Prostate gland (tissue), 2 donors: ENCODE results near the gene SH3D19.

Source experiments
- POLR2A ChIP-seq: fragments of 450-650 bp; IDR thresholded peaks from one replicate; pipeline ENCODE4 v1.6.1; 2016; ENCODE audit warnings: antibody characterized with exemption, mild to moderate bottlenecking
- TF ChIP-seq, protein P1 (sequence below), 4 experiments: fragments of 200-600 bp in 2 of 4; fragments of 450-650 bp in 2 of 4; sonication (generic) in 2 of 4; IDR thresholded peaks; 1 replicate in 3 of 4; 2 replicates in 1 of 4; pipeline ENCODE4 v1.5.1; 2016 to 2019; ENCODE audit warnings: antibody characterized with exemption in 4 of 4, mild to moderate bottlenecking in 2 of 4, moderate library complexity in 2 of 4

DNA sequence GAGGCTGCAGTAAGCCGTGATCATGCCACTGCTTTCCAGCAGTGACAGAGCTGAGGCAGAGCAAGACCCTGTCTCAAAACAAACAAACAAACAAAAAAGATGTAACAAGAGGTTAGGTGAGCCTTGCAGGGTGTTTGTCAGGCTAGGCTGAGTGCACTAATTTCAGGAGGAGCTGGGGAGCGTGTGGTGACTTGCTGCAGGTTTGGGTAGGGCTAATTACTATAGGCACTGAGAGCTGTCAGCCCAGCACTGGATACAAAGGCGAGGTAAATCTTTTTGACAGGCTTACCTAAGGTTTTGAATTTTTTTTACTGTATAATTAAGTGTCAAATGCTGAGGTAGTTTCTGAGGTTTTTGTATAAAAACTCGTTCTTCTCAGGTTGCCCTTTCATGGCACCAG is 29.8 kb upstream of the SH3D19 start:
- TF ChIP-seq, protein P1, sequence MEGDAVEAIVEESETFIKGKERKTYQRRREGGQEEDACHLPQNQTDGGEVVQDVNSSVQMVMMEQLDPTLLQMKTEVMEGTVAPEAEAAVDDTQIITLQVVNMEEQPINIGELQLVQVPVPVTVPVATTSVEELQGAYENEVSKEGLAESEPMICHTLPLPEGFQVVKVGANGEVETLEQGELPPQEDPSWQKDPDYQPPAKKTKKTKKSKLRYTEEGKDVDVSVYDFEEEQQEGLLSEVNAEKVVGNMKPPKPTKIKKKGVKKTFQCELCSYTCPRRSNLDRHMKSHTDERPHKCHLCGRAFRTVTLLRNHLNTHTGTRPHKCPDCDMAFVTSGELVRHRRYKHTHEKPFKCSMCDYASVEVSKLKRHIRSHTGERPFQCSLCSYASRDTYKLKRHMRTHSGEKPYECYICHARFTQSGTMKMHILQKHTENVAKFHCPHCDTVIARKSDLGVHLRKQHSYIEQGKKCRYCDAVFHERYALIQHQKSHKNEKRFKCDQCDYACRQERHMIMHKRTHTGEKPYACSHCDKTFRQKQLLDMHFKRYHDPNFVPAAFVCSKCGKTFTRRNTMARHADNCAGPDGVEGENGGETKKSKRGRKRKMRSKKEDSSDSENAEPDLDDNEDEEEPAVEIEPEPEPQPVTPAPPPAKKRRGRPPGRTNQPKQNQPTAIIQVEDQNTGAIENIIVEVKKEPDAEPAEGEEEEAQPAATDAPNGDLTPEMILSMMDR (IDR thresholded peaks at IDR 0.05), result no peak
- TF ChIP-seq POLR2A, result no peak
